Vagina (tissue), 2 donors: ENCODE measurements around the gene SUN5. TPM values are rescaled to one million over a fixed set of nuclear protein-coding genes. Genes with fewer than 3 reads are reported as not detected.

Experiments used
- DNase-seq, 2 donors: peaks; one replicate each; pipeline ENCODE4 v3.0.0-alpha.2; 2017; ENCODE audit errors: extremely low spot score in 2 of 2
- H3K27ac ChIP-seq: fragments of 200-600 bp; sonication (generic); one replicate; pipeline ENCODE4 v1.5.1; 2019
- H3K27me3 ChIP-seq: fragments of 200-600 bp; sonication (generic); one replicate; pipeline ENCODE4 v1.5.1; 2019
- H3K36me3 ChIP-seq, 2 donors: fragments of 200-600 bp; sonication (generic); one replicate each; pipeline ENCODE4 v1.5.1; 2017 to 2019
- H3K4me1 ChIP-seq: fragments of 200-600 bp; sonication (generic); one replicate; pipeline ENCODE4 v1.5.1; 2019
- H3K4me3 ChIP-seq, 2 donors: fragments of 200-600 bp; sonication (generic); 1 replicate in 1 of 2; 2 replicates in 1 of 2; pipeline ENCODE4 v1.5.1; 2016 to 2019
- H3K9me3 ChIP-seq: fragments of 200-600 bp; sonication (generic); one replicate; pipeline ENCODE4 v1.5.1; 2019
- POLR2A ChIP-seq, 2 donors: fragments of 450-650 bp; IDR thresholded peaks; one replicate each; pipeline ENCODE4 v1.6.1; 2017; ENCODE audit warnings: antibody characterized with exemption in 2 of 2, mild to moderate bottlenecking in 2 of 2, moderate library complexity in 2 of 2
- POLR2AphosphoS5 ChIP-seq, 2 donors: sonication (generic); formaldehyde crosslinking; IDR thresholded peaks; one replicate each; pipeline ENCODE4 v1.9.0; 2017; ENCODE audit warnings: antibody characterized with exemption in 2 of 2, mild to moderate bottlenecking in 2 of 2, low read depth in 1 of 2; ENCODE audit not compliant: insufficient read depth in 1 of 2
- intact Hi-C: fragments of 100-400 bp; cut with DNase I; formaldehyde crosslinking; loops from one replicate; pipeline ENCODE4 v1.15.1; 2023
- total RNA-seq: library from RNA; depleted of rRNA; stranded (reverse); fragments of >200 nt; gene quantifications from one replicate; pipeline ENCODE4 v1.2.3, GENCODE V29; 2016
- TF ChIP-seq, protein P1 (sequence below), 3 experiments: fragments of 450-650 bp in 2 of 3; fragments of 200-600 bp in 1 of 3; sonication (generic) in 1 of 3; IDR thresholded peaks; one replicate each; pipeline ENCODE4 v1.5.1; 2017 to 2019; ENCODE audit warnings: antibody characterized with exemption in 3 of 3, mild to moderate bottlenecking in 2 of 3, moderate library complexity in 2 of 3

Gene SUN5
- total RNA-seq, 1 donor from 2014 or later: not detected

GRCh38 chr20:33005132-33005566 is 916 bp upstream of the SUN5 start:
- H3K9me3 ChIP-seq: no peaks in the 10 kb centered on the region
- intact Hi-C loops: no loop called here

DNA sequence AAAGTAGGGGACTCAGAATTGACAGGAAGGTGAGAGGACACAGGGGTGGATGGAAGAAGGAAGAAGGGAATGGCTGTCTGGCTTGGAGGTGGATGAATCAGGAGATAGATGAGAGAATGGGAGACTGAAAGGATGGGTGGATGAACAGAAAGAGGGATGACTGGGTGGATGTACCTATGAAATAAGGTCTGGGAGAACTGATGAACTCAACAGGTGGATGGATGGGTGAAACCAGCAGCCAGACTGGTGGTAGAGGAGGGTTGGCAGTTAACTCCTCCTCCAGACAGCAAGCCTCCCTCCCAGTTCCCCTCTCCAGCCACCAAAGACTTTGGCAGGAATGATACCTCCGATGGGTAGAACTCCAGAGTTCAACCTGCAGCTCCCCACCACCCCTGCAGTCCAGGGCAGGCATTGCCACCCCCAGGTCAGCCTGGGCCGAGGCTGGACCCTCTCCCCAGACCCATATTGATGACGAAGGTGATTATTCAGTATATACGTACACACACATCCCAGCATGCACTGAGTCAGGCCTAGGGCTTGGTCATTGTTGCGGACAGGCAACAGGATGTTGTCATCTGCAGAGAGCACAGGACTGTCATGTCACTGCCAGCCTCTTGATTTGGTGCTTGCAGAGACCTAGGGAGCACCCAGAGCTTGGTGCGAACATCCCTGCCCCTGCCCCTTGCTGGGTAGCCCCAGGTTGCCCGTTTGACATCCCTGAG is 2.0 kb downstream of the SUN5 start:
- TF ChIP-seq, protein P1, sequence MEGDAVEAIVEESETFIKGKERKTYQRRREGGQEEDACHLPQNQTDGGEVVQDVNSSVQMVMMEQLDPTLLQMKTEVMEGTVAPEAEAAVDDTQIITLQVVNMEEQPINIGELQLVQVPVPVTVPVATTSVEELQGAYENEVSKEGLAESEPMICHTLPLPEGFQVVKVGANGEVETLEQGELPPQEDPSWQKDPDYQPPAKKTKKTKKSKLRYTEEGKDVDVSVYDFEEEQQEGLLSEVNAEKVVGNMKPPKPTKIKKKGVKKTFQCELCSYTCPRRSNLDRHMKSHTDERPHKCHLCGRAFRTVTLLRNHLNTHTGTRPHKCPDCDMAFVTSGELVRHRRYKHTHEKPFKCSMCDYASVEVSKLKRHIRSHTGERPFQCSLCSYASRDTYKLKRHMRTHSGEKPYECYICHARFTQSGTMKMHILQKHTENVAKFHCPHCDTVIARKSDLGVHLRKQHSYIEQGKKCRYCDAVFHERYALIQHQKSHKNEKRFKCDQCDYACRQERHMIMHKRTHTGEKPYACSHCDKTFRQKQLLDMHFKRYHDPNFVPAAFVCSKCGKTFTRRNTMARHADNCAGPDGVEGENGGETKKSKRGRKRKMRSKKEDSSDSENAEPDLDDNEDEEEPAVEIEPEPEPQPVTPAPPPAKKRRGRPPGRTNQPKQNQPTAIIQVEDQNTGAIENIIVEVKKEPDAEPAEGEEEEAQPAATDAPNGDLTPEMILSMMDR (IDR thresholded peaks at IDR 0.05): no peak
- no peak for TF ChIP-seq POLR2AphosphoS5 (IDR thresholded peaks at IDR 0.05; ENCODE audit: insufficient read depth in 1 of 2, low read depth in 1 of 2)
- TF ChIP-seq POLR2A (IDR thresholded peaks at IDR 0.05): no peak
- intact Hi-C loops: no loop called here
- no peak for DNase-seq

More at GRCh38 chr20:33005132-33005566, 916 bp upstream of the SUN5 start:
- Histone ChIP-seq H3K4me3 (no peak overlapping the region), H3K27ac (no peak overlapping the region), H3K4me1 (no peaks in the 10 kb centered on the region), H3K36me3 (no peaks in the 10 kb centered on the region), H3K27me3 (no peaks in the 10 kb centered on the region)
- no peak for DNase-seq
- TF ChIP-seq POLR2A (IDR thresholded peaks at IDR 0.05) (no peak), POLR2AphosphoS5 (IDR thresholded peaks at IDR 0.05; ENCODE audit: insufficient read depth in 1 of 2, low read depth in 1 of 2) (no peak)
- TF ChIP-seq, protein P1 (IDR thresholded peaks at IDR 0.05): no peak

GRCh38 chr20:33000802-33001466 is 3.3 kb downstream of the SUN5 start:
- DNase-seq: no peak
- H3K4me3 ChIP-seq: no peak overlapping the region
- no peaks in the 10 kb centered on the region for H3K4me1 ChIP-seq
- no peaks in the 10 kb centered on the region for H3K9me3 ChIP-seq
- no peak overlapping the region for H3K27ac ChIP-seq
- H3K27me3 ChIP-seq: no peaks in the 10 kb centered on the region
- H3K36me3 ChIP-seq: no peaks in the 10 kb centered on the region
- intact Hi-C loops: no loop called here
- TF ChIP-seq POLR2A (IDR thresholded peaks at IDR 0.05): no peak
- no peak for TF ChIP-seq POLR2AphosphoS5 (IDR thresholded peaks at IDR 0.05; ENCODE audit: insufficient read depth in 1 of 2, low read depth in 1 of 2)
- TF ChIP-seq, protein P1 (IDR thresholded peaks at IDR 0.05): no peak

More for the DNA sequence above, 2.0 kb downstream of the SUN5 start:
- no peak overlapping the region for H3K27ac ChIP-seq
- H3K4me1 ChIP-seq: no peaks in the 10 kb centered on the region
- no peaks in the 10 kb centered on the region for H3K27me3 ChIP-seq
- H3K36me3 ChIP-seq: no peaks in the 10 kb centered on the region
- no peak overlapping the region for H3K4me3 ChIP-seq
- H3K9me3 ChIP-seq: no peaks in the 10 kb centered on the region

DNA sequence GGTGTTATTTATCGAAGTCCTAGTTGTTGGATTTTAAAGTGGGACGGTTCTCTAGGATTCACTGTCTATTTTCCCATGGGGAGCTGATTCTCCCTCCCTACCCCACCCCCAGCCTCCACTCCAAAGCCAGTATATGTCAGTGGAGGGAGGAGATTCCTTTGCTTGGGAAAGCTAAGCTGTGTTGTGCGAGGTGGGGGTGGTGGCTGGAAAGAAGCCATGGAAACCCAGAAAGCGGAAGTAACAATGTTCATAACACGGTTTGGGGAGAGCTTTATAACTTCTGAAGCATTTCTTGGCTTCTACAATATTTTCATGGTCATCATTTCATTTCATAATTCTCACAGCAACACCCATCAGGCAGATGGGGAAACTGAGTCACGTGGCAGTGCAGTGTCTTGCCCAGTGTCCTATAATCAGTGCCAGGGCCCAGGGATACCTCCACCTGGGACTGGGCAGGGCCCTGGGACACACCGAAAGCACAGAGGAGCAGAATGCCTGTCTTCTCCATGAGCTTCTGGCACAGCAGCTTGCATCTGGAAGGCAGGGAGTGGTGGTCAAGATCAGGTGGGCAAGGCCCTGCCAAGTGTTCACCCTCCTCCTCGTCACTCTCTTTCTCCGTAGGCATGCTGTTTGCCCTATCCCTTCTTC is 4.5 kb downstream of the SUN5 start:
- Histone ChIP-seq H3K27ac (no peak overlapping the region), H3K27me3 (no peaks in the 10 kb centered on the region), H3K4me3 (no peak overlapping the region), H3K36me3 (no peaks in the 10 kb centered on the region), H3K4me1 (no peaks in the 10 kb centered on the region), H3K9me3 (no peaks in the 10 kb centered on the region)
- no peak for DNase-seq
- no peak for TF ChIP-seq POLR2A (IDR thresholded peaks at IDR 0.05)
- TF ChIP-seq, protein P1 (IDR thresholded peaks at IDR 0.05): no peak
- TF ChIP-seq POLR2AphosphoS5 (IDR thresholded peaks at IDR 0.05; ENCODE audit: insufficient read depth in 1 of 2, low read depth in 1 of 2): no peak
- intact Hi-C loops: no loop called here
